IMR-90 (cell line): ENCODE data around the gene GPR179. TPM values are rescaled to one million over a fixed set of nuclear protein-coding genes. Genes with fewer than 3 reads are reported as not detected.

Experiments
- ATAC-seq: fragments of 200-7000 bp; cut with Tn5 transposase; 2 replicates; pipeline ENCODE4 v1.9.1; 2020; ENCODE audit warnings: low read depth, mild to moderate bottlenecking, moderate library complexity
- BruUV-seq: library from RNA; stranded (reverse); fragments of 400-500 nt; replicated peaks from 2 replicates; lab custom pipeline; 2021; lab: Mats Ljungman, UMichigan
- CTCF ChIA-PET: fragments of 300-600 bp; formaldehyde crosslinking; extraction: SDS; loops from one replicate; lab custom pipeline; 2021; ENCODE audit warnings: antibody characterized with exemption; lab: Yijun Ruan, JAX
- POLR2A ChIA-PET: fragments of 300-600 bp; sonication (Branson Sonifier 250); formaldehyde crosslinking; loops from one replicate; lab custom pipeline; 2022; ENCODE audit warnings: antibody characterized with exemption; ENCODE audit not compliant: unreplicated experiment; lab: Charles Lee
- DNase-seq: peaks from one replicate; pipeline ENCODE4 v3.0.0; 2013
- H2AFZ ChIP-seq: replicated peaks from 2 replicates; pipeline ENCODE3; 2013; ENCODE audit warnings: low read length, mild to moderate bottlenecking; ENCODE audit not compliant: poor library complexity
- H2AK5ac ChIP-seq: 2 replicates; pipeline ENCODE4 v1.6.1; 2013; ENCODE audit warnings: low read depth, low read length, inconsistent platforms
- H2AK9ac ChIP-seq: replicated peaks from 2 replicates; pipeline ENCODE3; 2013; ENCODE audit warnings: mild to moderate bottlenecking, low read depth, low read length, moderate library complexity; ENCODE audit not compliant: poor library complexity
- H2BK120ac ChIP-seq: 2 replicates; pipeline ENCODE4 v1.6.1; 2013; ENCODE audit warnings: low read depth, low read length, inconsistent platforms
- H2BK15ac ChIP-seq: 3 replicates; pipeline ENCODE4 v1.6.1; 2013; ENCODE audit warnings: low read depth, low read length, inconsistent platforms
- H2BK20ac ChIP-seq: 2 replicates; pipeline ENCODE4 v1.6.1; 2013; ENCODE audit warnings: low read depth, mild to moderate bottlenecking, inconsistent platforms, low read length, moderate library complexity
- H2BK5ac ChIP-seq: 2 replicates; pipeline ENCODE4 v1.6.1; 2013; ENCODE audit warnings: mild to moderate bottlenecking, low read depth, low read length, inconsistent platforms; ENCODE audit not compliant: poor library complexity, severe bottlenecking
- H3K14ac ChIP-seq: replicated peaks from 2 replicates; pipeline ENCODE4 v1.6.1; 2013; ENCODE audit warnings: low read depth, low read length, inconsistent platforms
- H3K18ac ChIP-seq: 2 replicates; pipeline ENCODE4 v1.6.1; 2013; ENCODE audit warnings: low read depth, low read length, control low read depth
- H3K23ac ChIP-seq: 2 replicates; pipeline ENCODE4 v1.6.1; 2013; ENCODE audit warnings: low read depth, low read length, inconsistent platforms
- H3K27ac ChIP-seq: 2 replicates; pipeline ENCODE4 v1.5.1; 2013; ENCODE audit warnings: mild to moderate bottlenecking, control low read depth, low read length; ENCODE audit not compliant: insufficient read depth
- H3K27me3 ChIP-seq: 2 replicates; pipeline ENCODE4 v1.6.1; 2013; ENCODE audit warnings: low read length; ENCODE audit not compliant: control insufficient read depth, insufficient read depth
- H3K36me3 ChIP-seq: 2 replicates; pipeline ENCODE4 v1.6.1; 2013; ENCODE audit warnings: low read length, mixed read lengths; ENCODE audit not compliant: control insufficient read depth, insufficient read depth
- H3K4ac ChIP-seq: 2 replicates; pipeline ENCODE4 v1.6.1; 2013; ENCODE audit warnings: low read depth, low read length, inconsistent platforms
- H3K4me1 ChIP-seq: 2 replicates; pipeline ENCODE4 v1.6.1; 2013; ENCODE audit warnings: low read length, mixed read lengths; ENCODE audit not compliant: control insufficient read depth, insufficient read depth
- H3K4me2 ChIP-seq: 2 replicates; pipeline ENCODE4 v1.6.1; 2013; ENCODE audit warnings: low read depth, mild to moderate bottlenecking, control low read depth, low read length, moderate library complexity
- H3K4me3 ChIP-seq: 2 replicates; pipeline ENCODE4 v1.5.1; 2013; ENCODE audit warnings: low read depth, mild to moderate bottlenecking, control low read depth, low read length, moderate library complexity; ENCODE audit not compliant: insufficient read depth
- H3K56ac ChIP-seq: 2 replicates; pipeline ENCODE4 v1.6.1; 2013; ENCODE audit warnings: low read length, inconsistent platforms; ENCODE audit not compliant: insufficient read depth; ENCODE audit errors: extremely low read depth
- H3K79me1 ChIP-seq, 2 experiments: 2 replicates each; pipeline ENCODE4 v1.6.1; 2013; ENCODE audit warnings: low read length in 2 of 2, inconsistent platforms in 1 of 2, low read depth in 1 of 2
- H3K9ac ChIP-seq: 2 replicates; pipeline ENCODE4 v1.6.1; 2013; ENCODE audit warnings: low read depth, low read length, control low read depth
- H3K9me1 ChIP-seq: 2 replicates; pipeline ENCODE4 v1.6.1; 2013; ENCODE audit warnings: low read length, inconsistent platforms; ENCODE audit not compliant: insufficient read depth
- H3K9me3 ChIP-seq: 2 replicates; pipeline ENCODE4 v1.6.1; 2013; ENCODE audit warnings: low read length; ENCODE audit not compliant: control insufficient read depth, insufficient read depth
- H4K20me1 ChIP-seq: 2 replicates; pipeline ENCODE4 v1.6.1; 2013; ENCODE audit warnings: low read length, inconsistent platforms; ENCODE audit not compliant: insufficient read depth
- H4K5ac ChIP-seq: 2 replicates; pipeline ENCODE4 v1.6.1; 2013; ENCODE audit warnings: mild to moderate bottlenecking, low read depth, low read length, control low read depth
- H4K8ac ChIP-seq, 2 experiments: 2 replicates each; pipeline ENCODE4 v1.6.1; 2013; ENCODE audit warnings: low read depth in 2 of 2, low read length in 2 of 2, control low read depth in 1 of 2, inconsistent platforms in 1 of 2
- H4K91ac ChIP-seq: 2 replicates; pipeline ENCODE4 v1.6.1; 2013; ENCODE audit warnings: low read depth, low read length, inconsistent platforms; ENCODE audit not compliant: insufficient read depth
- BHLHE40 ChIP-seq: fragments of 150-350 bp; IDR thresholded peaks from 2 replicates; pipeline ENCODE4 v1.6.1; 2016; ENCODE audit warnings: mild to moderate bottlenecking, low read depth, low read length
- CEBPB ChIP-seq: IDR thresholded peaks from 2 replicates; pipeline ENCODE4 v1.6.1; 2012; ENCODE audit warnings: low read depth, low read length, improper control_type of control experiment
- CHD1 ChIP-seq: IDR thresholded peaks from 2 replicates; pipeline ENCODE4 v1.6.1; 2012; ENCODE audit warnings: low read depth, low read length, improper control_type of control experiment
- CTCF ChIP-seq: conservative IDR thresholded peaks from 2 replicates; pipeline ENCODE4 v1.5.1; 2012; ENCODE audit warnings: mild to moderate bottlenecking, low read depth, low read length, improper control_type of control experiment
- ELK1 ChIP-seq: fragments of 150-350 bp; IDR thresholded peaks from 2 replicates; pipeline ENCODE4 v1.6.1; 2016; ENCODE audit warnings: low read depth, mild to moderate bottlenecking, low read length, moderate library complexity, borderline replicate concordance
- FOS ChIP-seq: fragments of 150-350 bp; IDR thresholded peaks from 2 replicates; pipeline ENCODE4 v1.6.1; 2016; ENCODE audit warnings: low read depth, low read length
- MAFK ChIP-seq: IDR thresholded peaks from 2 replicates; pipeline ENCODE4 v1.6.1; 2012; ENCODE audit warnings: low read depth, low read length, improper control_type of control experiment
- MAZ ChIP-seq: IDR thresholded peaks from 2 replicates; pipeline ENCODE4 v1.6.1; 2012; ENCODE audit warnings: low read depth, mild to moderate bottlenecking, low read length, improper control_type of control experiment, moderate library complexity, borderline replicate concordance
- MXI1 ChIP-seq: IDR thresholded peaks from 2 replicates; pipeline ENCODE4 v1.6.1; 2012; ENCODE audit warnings: low read depth, mild to moderate bottlenecking, low read length, moderate library complexity, borderline replicate concordance
- NFE2L2 ChIP-seq: fragments of 150-350 bp; IDR thresholded peaks from 2 replicates; pipeline ENCODE4 v1.6.1; 2016; ENCODE audit warnings: low read depth, mild to moderate bottlenecking, low read length
- POLR2A ChIP-seq: IDR thresholded peaks from 2 replicates; pipeline ENCODE4 v1.6.1; 2012; ENCODE audit warnings: mild to moderate bottlenecking, low read depth, low read length
- RAD21 ChIP-seq: IDR thresholded peaks from 2 replicates; pipeline ENCODE4 v1.6.1; 2012; ENCODE audit warnings: low read length, improper control_type of control experiment
- RCOR1 ChIP-seq: IDR thresholded peaks from 2 replicates; pipeline ENCODE4 v1.6.1; 2012; ENCODE audit warnings: mild to moderate bottlenecking, low read length, improper control_type of control experiment; ENCODE audit not compliant: insufficient replicate concordance
- RFX5 ChIP-seq: IDR thresholded peaks from 2 replicates; pipeline ENCODE4 v1.8.0; 2012; ENCODE audit warnings: low read depth, mild to moderate bottlenecking, low read length, moderate library complexity
- SMC3 ChIP-seq: fragments of 150-350 bp; IDR thresholded peaks from 2 replicates; pipeline ENCODE4 v1.6.1; 2016; ENCODE audit warnings: low read depth, mild to moderate bottlenecking, antibody characterized with exemption, low read length, moderate library complexity
- USF2 ChIP-seq: fragments of 150-350 bp; IDR thresholded peaks from 2 replicates; pipeline ENCODE4 v1.6.1; 2017; ENCODE audit warnings: mild to moderate bottlenecking, antibody characterized with exemption, low read length, low read depth
- WGBS, 2 experiments: methylation state at CpG; one replicate each; pipeline versions ENCODE4 v1.1.5 to v1.1.7; 2013; ENCODE audit warnings: missing lambda C conversion rate in 2 of 2; ENCODE audit not compliant: insufficient read length in 1 of 2; ENCODE audit errors: extremely low coverage in 2 of 2; 5-methylcytosine and 5-hydroxymethylcytosine counted together
- dilution Hi-C: fragments of 300-500 bp; cut with HindIII; formaldehyde crosslinking; loops from one replicate; pipeline ENCODE4 v1.14.3; 2018; ENCODE audit warnings: low sequenced_read_pairs; ENCODE audit not compliant: unreplicated experiment
- in situ Hi-C: fragments of 300-500 bp; cut with MboI; formaldehyde crosslinking; loops from 3 replicates; pipeline ENCODE4 v1.14.3; 2019; ENCODE audit warnings: low sequenced_read_pairs, inconsistent platforms, mixed read lengths
- intact Hi-C: fragments of 100-400 bp; cut with micrococcal nuclease; formaldehyde crosslinking; loops from 2 replicates; pipeline ENCODE4 v1.10.0; 2022
- polyA plus RNA-seq, 3 experiments: library from polyadenylated mRNA; depleted of rRNA; stranded (reverse); fragments of >200 nt; gene quantifications; 2 replicates each; pipeline ENCODE4 v1.2.3, GENCODE V29; 2012; ENCODE audit warnings: low replicate concordance in 1 of 3
- total RNA-seq: library from RNA; depleted of rRNA; stranded (reverse); fragments of >200 nt; gene quantifications from 2 replicates; pipeline ENCODE4 v1.2.3, GENCODE V29; 2012

The GPR179 gene
- total and polyA plus RNA-seq, 2 of the 4 experiments (the other 2 are of a cell fraction), result not detected

DNA sequence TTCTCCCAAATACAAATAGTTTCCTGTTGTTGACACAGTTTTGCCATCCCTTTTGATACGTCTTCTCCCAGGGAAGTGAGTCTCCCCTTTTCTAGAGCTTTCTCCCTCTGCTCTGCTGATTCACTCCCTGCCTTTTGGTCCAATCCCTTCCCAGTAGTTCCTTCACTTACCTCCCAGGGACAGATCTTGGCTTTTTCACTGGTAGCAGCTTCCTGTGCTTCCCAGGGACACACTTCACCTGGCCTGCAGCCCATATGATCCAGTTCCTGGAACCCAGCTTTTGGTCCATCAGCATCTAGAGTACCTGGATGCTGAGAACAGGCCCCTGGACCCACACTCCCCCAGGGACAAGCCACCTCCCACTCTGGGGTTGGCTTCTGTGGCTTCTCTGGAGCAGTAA is 15.8 kb downstream of the GPR179 start:
- no peak overlapping the region for H2BK20ac ChIP-seq
- dilution Hi-C loops (no loop called here), in situ Hi-C loops (no loop called here), intact Hi-C loops (no loop called here)
- no TSS peak for BruUV-seq
- H4K20me1 ChIP-seq, result no peaks in the 10 kb centered on the region
- no peak overlapping the region for H2AFZ ChIP-seq
- no peak overlapping the region for H2AK9ac ChIP-seq
- H2BK120ac ChIP-seq, result no peak overlapping the region
- ChIA-PET CTCF (no interaction called here), POLR2A (no interaction called here)
- TF ChIP-seq CTCF (no peak), POLR2A (no peak), RAD21 (no peak), MAFK (no peak), MXI1 (no peak), NFE2L2 (no peak), CEBPB (no peak), ELK1 (no peak), SMC3 (no peak), MAZ (no peak), CHD1 (no peak), RFX5 (no peak), BHLHE40 (no peak), USF2 (no peak), FOS (no peak), RCOR1 (no peak)
- peaks cover 36% of the 10 kb centered on the region for H3K27me3 ChIP-seq
- H3K18ac ChIP-seq, result no peak overlapping the region
- H3K36me3 ChIP-seq, result peaks cover 2% of the 10 kb centered on the region; the same call in 1 of the 2 replicates
- H3K9me3 ChIP-seq, result no peaks in the 10 kb centered on the region
- no peaks in the 10 kb centered on the region for H3K9me1 ChIP-seq
- no peaks in the 10 kb centered on the region for H3K79me1 ChIP-seq
- H3K14ac ChIP-seq, result no peak overlapping the region
- H3K23ac ChIP-seq, result no peak overlapping the region
- peak; percentile 8; the same call in 1 of the 2 replicates for ATAC-seq
- DNase-seq, result no peak
- peaks cover 7% of the 10 kb centered on the region for H3K4me1 ChIP-seq
- H2AK5ac ChIP-seq, result no peak overlapping the region
- no peak overlapping the region for H4K8ac ChIP-seq
- no peak overlapping the region for H3K4me3 ChIP-seq
- no peak overlapping the region for H2BK15ac ChIP-seq
- no peak overlapping the region for H4K91ac ChIP-seq
- no peak overlapping the region for H3K9ac ChIP-seq
- H3K4ac ChIP-seq, result no peak overlapping the region
- no peak overlapping the region for H2BK5ac ChIP-seq
- no peak overlapping the region for H3K27ac ChIP-seq
- no peak overlapping the region for H4K5ac ChIP-seq
- no peak overlapping the region for H3K56ac ChIP-seq
- 75% methylated on average over 1 of the region's 1 CpG; no CpG with 5 or more reads in 1 of the 2 experiments for WGBS, 2 experiments
- no peak overlapping the region for H3K4me2 ChIP-seq
